T-helper 1 cell treated with Interleukin-12 subunit alpha and Interleukin-12 subunit beta and Interleukin-4 antibody, amounts not matched to agents 30 ng/mL and 1 ng/mL, for 36 hours (primary cell): ENCODE results near the gene DIAPH2. TPM values are rescaled to one million over a fixed set of nuclear protein-coding genes. Genes with fewer than 3 reads are reported as not detected.
"Not testable (repeated sequence)": the region's sequence is repeated elsewhere in the genome, so short reads cannot be mapped to it uniquely, and the experiment has no call there.

Experiments used
- intact Hi-C: fragments of 100-400 bp; cut with micrococcal nuclease; formaldehyde crosslinking; loops from one replicate; pipeline ENCODE4 v1.15.1; 2024
- total RNA-seq: library from RNA; stranded (reverse); gene quantifications from 2 replicates; pipeline ENCODE4 v1.2.3, GENCODE V29; 2022

Gene DIAPH2
- total RNA-seq, 1 donor from 2014 or later: 10.8 TPM

- intact Hi-C loops: no loop called here
Measured at GRCh38 chrX:97369947-97370346, 685.3 kb downstream of the DIAPH2 start.

- intact Hi-C loops: no loop called here
Measured at GRCh38 chrX:97372001-97372766, 687.5 kb downstream of the DIAPH2 start.

- intact Hi-C loops: no loop called here
Measured at GRCh38 chrX:97374266-97374665, 689.6 kb downstream of the DIAPH2 start.

GRCh38 chrX:97380200-97380599 is 695.6 kb downstream of the DIAPH2 start:
- intact Hi-C loops: no loop called here

- intact Hi-C loops: no loop called here
Measured at GRCh38 chrX:97384685-97385084, 700.0 kb downstream of the DIAPH2 start.

GRCh38 chrX:97387004-97387403 is 702.4 kb downstream of the DIAPH2 start:
- intact Hi-C loops: no loop called here

- intact Hi-C loops: loop anchor here (10.0 kb wide), 1 partner anchor 705 kb away; the partner anchor contains the start of gene DIAPH2
Measured at GRCh38 chrX:97389761-97390192, 705.1 kb downstream of the DIAPH2 start.

- intact Hi-C loops: loop anchor here (10.0 kb wide), 1 partner anchor 713 kb away; the partner anchor contains the start of gene DIAPH2
Measured at GRCh38 chrX:97397371-97397770, 712.7 kb downstream of the DIAPH2 start.

GRCh38 chrX:97398030-97398551 is 713.4 kb downstream of the DIAPH2 start:
- intact Hi-C loops: loop anchor here (10.0 kb wide), 1 partner anchor 713 kb away; the partner anchor contains the start of gene DIAPH2

- intact Hi-C loops: loop anchor here (10.0 kb wide), 1 partner anchor 715 kb away; the partner anchor contains the start of gene DIAPH2
Measured at GRCh38 chrX:97399400-97399799, 714.8 kb downstream of the DIAPH2 start.

- intact Hi-C loops: no loop called here
Measured at GRCh38 chrX:97400492-97400891, 715.9 kb downstream of the DIAPH2 start.

GRCh38 chrX:97401154-97401553 is 716.5 kb downstream of the DIAPH2 start:
- intact Hi-C loops: loop anchor here (1.0 kb wide), 1 partner anchor 162 kb away; no protein-coding TSS in a partner anchor

GRCh38 chrX:97401586-97402136 is 717.0 kb downstream of the DIAPH2 start:
- intact Hi-C loops: loop anchor here (1.0 kb wide), 1 partner anchor 162 kb away; no protein-coding TSS in a partner anchor

GRCh38 chrX:97402333-97402732 is 717.7 kb downstream of the DIAPH2 start:
- intact Hi-C loops: no loop called here

- intact Hi-C loops: no loop called here
Measured at GRCh38 chrX:97402903-97403302, 718.3 kb downstream of the DIAPH2 start.

- intact Hi-C loops: no loop called here
Measured at GRCh38 chrX:97405031-97405660, 720.5 kb downstream of the DIAPH2 start.

- intact Hi-C loops: not testable (repeated sequence)
Measured at GRCh38 chrX:97409632-97410415, 725.2 kb downstream of the DIAPH2 start.

GRCh38 chrX:97416461-97416860 is 731.8 kb downstream of the DIAPH2 start:
- intact Hi-C loops: no loop called here

GRCh38 chrX:97429101-97429500 is 744.5 kb downstream of the DIAPH2 start:
- intact Hi-C loops: no loop called here

- intact Hi-C loops: no loop called here
Measured at GRCh38 chrX:97431281-97431680, 746.6 kb downstream of the DIAPH2 start.

GRCh38 chrX:97446298-97446882 is 761.7 kb downstream of the DIAPH2 start:
- intact Hi-C loops: no loop called here
